Activated gamma-delta T cell (primary cell): ENCODE data around the gene ZC3H18.

Experiments
- DNase-seq: peaks from one replicate; lab custom pipeline; 2025; lab: John Stamatoyannopoulos, UW

ZC3H18 gene

DNA sequence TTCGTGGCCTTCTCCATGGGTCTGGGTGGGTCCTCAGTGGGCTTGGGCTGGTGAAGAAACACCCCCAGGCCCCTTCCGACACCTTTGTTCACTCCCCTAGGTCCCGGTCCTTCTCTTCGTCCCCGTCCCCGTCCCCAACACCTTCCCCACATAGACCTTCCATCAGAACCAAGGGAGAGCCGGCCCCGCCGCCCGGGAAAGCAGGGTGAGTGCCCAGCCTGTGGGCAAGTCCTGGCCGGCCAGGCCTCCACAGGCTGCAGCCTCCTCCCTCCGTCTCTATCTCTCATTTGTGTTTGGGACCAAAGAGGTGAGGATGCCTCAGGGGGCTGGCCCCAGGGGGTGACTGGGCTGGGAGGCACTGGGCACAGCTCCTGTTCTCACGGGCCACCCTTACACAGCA, 53.7 kb downstream of the ZC3H18 start:
- no peak for DNase-seq

DNA sequence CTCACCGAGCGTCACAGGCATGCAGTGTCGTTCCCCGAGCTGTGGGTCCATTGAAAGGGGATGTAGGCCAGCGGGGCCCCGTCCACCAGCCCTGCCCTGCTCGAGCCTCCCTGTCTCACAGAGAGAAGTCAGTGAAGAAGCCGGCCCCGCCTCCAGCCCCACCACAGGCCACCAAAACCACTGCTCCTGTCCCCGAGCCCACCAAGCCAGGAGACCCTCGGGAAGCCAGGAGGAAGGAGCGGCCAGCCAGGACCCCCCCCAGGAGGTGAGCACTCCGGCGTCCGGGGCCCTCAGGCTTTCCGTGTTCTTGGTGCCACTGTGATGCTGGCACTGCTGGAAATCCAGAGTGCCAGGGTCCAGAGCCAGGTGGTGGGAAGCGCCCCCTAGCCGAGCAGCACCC, 54.3 kb downstream of the ZC3H18 start:
- DNase-seq = no peak

DNA sequence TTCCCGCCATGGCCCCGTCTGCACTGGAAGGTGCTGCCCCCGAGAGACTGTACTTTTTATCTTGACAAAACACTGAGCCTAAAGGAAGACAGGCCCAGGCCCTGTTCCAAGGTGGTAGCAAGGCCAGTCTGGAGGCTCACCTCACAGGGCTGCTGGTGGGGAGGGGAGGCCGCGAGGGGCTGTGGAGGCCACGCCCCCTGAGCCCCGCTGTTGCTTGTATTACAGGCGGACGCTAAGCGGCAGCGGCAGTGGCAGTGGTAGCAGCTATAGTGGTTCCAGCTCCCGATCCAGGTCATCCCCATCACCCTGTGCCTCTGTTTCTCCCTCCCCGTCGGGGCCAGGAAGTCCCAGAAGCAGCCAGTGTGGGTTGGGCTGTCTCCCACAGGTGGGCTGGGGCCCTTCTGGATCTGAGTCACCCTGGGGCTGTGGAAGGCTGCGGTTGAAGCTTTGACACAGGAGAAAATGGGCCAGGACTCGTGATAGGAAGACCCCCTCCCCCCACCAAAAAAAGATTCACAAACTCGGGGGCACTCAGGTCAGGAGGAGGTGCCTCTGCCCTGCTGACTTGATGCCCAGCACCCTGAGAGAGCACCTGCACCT, 54.9 kb downstream of the ZC3H18 start:
- DNase-seq = no peak

DNA sequence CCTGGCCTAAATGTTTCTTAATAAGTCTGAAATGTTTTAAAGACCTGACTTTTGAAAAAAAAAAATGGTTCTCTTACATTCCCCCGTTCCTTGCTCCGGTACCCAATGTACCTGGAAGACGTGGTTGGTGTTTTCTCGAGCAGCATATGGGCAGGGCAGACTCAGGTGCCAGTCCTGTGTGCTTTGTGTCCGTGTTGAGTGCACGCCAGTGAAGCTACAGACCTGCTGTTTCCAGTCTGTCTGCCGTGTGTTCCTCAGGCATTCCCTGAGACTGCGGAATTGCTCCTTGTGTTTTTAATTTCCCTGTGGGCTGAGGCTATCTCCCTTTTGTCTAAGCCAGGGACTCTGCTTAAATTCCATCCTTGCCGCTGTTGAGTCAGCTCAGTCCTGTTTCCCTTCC, 56.4 kb downstream of the ZC3H18 start:
- no peak for DNase-seq

DNA sequence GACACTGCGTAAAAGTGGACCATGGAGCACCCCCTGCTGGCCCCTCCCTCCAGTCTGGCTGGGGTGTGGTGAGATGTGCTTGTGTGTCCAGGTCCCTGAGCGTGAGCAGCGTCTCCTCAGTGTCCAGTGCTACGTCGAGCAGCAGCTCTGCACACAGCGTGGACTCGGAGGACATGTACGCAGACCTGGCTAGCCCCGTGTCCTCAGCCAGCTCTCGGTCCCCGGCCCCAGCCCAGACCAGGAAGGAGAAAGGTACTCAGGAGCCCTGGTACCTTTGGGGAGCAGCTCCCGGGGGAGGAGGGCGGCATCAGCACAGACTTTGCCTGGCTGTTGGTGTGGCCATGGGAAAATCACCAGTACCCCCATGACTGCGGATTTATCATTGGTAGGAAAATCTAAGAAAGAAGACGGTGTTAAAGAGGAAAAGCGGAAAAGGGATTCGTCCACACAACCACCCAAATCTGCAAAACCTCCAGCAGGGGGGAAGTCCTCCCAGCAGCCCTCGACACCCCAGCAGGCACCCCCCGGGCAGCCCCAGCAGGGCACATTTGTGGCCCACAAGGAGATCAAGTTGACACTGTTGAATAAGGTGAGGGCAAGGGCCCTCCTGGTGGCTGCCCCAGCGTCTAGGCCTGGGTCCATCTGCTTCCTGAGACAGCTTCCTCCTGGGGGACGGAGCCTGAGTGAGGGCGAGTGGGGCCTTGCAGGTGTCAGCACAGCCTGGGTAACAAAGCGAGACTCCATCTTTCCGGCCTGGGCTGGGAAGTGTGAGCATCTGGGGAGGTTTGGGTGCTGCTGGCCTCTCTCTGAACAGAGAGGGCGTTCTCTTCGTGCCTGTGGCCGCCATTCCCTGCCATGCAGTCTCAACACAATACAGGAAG, 57.6 kb downstream of the ZC3H18 start:
- DNase-seq = no peak

DNA sequence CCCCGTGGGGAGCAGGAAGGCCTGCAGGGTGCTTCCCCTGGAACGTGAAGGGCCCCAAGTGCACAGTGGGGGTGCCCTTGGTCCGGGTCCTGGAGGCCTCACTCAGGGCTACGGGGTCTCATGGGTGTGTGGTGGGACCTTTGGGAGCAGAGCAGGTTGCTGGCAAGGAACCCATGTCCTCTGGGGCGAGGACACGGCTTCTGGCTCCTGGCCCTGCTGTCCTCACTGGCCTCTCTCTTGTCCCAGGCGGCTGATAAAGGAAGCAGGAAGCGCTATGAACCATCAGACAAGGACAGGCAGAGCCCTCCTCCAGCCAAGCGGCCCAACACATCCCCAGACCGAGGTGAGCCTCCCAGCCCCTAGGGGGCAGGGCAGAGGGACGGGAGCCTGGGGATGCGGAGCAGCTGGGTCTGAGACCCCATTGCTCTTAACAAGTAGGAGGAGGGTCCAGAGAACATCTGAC, 58.3 kb downstream of the ZC3H18 start:
- no peak for DNase-seq

DNA sequence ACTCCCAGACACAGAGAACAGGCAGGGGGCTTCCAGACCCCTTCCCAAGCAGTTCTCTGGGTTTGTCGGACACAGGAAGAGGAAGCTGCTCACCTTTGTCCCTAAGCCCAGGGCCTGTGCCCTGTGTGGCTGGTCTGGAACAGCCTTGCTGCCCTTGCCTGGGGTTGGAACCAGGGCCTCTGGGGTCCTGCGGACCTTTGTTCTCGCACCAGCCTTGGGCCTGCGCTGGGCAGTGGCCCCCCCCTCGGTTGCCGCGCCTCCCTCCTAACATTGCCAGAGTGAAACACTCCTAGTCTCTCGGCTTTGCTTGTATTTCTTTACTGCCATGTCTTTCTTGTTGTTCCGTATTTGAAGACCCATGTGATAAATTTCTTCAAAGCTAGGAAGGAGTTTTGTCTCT, 59.6 kb downstream of the ZC3H18 start:
- DNase-seq = no peak

DNA sequence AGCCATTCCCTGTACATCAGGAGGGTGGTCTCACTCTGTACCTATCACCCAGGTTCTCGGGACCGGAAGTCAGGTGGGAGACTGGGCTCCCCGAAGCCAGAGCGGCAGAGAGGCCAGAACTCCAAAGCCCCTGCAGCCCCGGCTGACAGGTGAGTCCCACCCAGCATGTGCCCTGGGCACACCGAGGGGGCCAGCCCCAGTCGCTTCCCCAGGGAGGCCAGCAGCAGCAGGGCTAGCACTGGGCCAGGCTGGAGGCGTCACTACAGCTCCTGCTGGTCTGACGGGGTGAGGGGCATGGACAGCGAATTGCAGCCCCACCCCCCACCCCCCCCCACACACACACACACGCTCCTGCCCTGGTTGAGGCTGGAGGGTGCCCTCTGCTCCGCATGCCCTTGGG, 60.2 kb downstream of the ZC3H18 start:
- DNase-seq = no peak

DNA sequence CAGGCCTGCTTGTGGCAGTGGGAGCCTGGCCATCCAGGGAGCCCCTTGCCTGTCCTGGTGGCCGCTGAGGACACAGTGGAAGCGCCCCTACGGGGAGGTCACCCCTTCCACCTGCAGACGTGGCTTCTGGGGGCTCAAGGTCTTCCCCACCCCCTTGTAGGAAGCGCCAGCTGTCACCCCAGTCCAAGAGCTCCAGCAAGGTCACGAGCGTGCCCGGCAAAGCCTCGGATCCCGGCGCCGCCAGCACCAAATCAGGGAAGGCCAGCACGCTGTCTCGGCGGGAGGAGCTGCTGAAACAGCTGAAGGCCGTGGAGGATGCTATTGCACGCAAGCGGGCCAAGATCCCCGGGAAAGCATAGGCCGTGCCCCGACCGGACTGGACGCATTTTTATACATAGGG, 60.7 kb downstream of the ZC3H18 start:
- DNase-seq = no peak

DNA sequence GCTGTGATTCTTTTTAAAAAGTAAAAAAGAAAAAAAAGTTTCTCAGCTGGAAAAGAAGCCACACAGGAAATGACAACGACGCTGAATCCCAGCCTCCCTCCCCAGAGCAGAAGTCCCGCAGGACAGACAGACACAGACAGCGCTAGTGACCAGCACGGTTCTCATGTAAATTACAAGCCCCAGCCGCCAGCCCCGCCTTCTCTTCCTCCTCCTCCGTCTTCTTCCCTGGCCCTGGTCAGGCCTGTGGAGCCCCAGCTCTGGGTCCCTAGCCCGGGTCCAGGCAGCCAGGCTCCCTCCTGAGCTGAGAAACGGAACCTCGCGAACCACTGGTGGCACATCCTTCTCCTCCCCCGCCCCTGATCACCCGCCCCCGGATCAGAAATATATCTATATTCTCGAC, 61.2 kb downstream of the ZC3H18 start:
- no peak for DNase-seq

DNA sequence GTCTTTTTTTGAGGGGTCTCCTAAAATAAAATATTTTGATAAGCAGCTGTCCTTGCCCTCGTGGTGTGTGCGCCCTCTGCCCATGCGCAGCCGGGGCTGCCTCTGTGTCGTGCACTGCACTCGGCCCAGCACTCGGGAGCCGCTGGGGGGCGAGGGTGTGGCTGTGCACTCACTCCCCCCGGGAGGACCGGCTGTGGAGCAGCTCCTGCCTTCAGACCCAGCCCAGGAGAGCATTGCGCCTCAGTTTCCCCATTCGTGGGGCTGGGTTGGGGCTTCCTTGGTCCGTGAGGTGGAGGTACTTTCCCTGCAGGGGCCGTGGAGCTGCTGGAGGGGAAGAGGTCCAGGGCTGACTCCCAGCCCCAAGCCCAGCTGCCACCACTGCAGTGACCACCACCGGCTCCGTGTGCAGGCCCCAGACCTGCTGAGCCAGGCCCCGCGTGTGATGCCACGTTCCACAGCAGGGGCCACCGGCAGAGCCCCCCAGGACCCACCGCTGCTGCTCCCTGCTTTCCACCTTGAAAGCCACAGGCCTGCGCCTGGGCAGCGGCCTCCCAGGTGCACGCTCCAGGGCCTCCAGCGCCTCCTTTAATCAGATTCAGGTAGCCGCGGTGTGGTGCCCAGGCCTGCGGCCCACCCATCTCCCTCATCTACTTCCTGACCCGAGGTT, 61.9 kb downstream of the ZC3H18 start:
- no peak for DNase-seq

DNA sequence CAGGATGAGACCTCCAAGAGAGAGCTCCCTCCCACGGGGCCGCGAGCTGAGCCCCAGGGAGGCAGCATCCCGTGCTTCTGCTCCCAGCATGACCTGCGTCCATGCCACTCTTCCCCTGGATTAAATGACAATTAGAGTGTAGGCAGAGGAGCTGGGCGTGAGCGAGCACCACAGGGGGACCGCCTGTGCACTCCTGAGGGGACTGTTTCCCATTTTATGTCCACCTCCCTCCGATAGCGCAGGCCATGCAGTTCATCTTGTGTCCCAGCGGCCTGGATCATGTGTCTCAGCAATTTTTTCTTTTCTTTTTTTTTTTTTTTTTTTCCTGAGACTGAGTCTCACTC, 62.4 kb downstream of the ZC3H18 start:
- no peak for DNase-seq

DNA sequence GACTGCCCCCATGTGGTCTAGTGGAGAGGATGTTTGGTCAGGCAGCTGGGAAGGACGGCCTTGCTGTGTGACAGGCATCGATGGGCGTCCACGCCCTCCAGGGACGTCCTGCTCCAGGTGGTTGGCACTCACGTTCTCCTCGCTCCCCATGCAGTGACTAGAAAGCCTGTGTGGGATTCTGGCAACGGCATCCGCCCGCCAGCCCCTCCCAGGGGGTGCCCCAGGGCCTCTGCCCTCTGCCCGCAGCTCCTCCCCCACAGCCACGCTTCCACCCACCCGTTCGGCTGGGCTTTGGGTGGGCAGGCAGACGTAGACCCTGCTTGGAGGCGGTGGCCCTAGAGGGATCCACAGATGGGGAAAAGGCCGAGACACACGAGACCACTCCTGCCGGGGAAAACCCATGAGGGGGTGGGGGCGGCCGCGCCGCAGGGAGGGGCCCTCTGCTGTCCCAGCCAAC, 63.5 kb downstream of the ZC3H18 start:
- DNase-seq = peak; percentile 82

DNA sequence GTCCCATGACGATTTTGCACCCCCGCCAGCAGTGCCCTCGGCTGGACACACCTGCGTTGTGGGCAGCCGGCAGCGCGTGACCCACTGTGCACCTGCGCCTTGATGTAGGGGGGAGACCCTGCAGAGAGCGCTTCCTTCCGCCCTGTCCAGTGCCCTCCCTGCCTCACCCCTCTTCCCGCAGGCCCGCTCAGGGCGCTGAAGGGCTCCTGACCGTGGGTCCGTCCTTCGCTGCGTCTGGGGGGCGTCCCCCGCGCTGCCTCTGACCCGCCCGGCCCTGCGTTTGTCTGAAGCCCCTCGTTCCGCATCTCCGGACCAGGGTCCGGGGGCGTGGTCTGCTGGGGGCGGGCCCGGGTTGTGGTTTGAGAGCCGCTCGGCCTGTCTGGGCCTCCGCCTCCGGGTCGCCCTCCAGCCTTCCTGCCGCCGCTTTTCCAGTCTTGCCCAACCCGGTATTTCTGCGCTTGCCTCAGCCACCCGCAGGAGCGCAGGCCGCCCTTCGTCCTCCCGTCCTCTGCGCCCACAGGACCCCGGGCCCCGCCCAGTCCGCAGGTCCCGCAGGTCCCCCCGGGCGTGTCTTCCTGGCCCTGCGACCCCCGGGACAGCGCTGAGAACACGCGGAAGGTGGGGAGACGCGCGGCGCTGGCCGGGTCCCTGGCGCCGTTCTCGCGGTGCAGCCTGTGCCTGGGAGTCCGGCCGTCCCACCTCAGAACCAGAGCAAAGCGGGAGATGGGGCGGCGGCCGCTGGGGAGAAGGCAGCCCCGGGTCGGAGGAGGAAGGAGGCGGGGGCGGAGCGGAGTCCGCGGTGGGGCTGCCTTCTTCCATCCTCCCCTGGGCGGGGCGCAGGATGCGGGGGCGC, 64.2 kb downstream of the ZC3H18 start:
- DNase-seq = peak; percentile 69

DNA sequence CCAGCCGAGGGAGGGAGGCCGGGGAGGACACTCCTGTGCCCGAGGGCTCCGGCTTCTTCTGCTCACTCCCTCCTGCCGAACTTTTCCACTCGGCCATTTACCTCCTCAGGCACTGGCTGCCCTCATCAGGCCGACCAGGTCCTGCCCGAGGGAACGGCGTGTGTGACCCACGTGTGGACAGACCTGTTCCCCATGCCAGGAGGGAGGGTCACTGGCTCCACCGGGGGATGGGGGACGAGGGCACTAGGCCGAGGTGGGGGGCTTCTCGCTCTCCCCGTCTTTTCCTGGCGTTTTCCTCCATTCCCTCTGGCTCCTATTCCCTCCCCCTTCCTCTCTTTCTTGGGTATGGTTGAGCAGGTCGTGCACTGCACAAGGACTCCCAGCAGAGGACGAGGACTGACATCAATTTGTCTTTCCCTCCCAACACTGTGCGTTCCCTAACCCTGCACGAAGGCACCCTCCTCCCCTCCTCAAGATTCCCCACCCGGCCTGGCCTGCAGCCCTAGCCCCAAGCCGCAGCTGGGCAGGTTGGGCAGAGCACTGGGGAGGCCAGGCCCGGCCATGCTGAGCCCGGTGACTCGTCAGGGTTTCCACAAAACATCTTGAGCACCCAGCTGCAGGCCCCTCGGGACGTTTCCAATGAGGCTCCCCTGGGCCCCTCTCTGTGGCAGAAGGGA, 64.9 kb downstream of the ZC3H18 start:
- DNase-seq = no peak

DNA sequence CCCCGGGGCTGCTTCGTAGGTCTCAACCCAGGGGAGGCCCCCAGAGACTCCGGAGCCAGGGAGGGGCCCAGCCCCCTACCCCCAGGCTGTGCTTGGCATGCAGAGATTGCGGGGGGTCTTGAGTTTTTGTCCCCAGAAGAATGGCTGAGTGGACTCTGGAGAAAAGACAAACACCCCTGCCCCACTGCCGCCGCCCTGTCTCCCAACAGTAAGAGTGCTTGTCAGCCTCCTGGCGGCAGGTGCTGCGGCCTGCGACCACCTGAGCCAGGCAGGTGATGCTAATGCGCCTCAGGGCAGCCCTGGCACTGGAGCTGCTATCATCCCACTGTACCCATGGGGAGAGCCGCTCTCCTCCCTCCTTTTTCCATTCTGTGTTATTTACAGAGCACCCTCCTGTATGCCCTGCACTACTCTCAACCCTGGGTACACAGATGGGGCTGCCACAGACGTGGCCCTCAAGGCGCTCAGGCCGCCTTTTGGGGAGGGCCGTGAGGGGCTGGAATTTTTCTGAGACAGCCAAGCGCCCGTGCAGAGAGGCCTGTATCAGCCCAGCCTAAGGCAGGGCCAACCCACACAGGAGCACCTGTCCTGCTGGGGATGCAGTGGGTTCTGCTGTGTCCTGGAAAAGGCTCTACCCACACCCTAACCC, 65.6 kb downstream of the ZC3H18 start:
- no peak for DNase-seq

DNA sequence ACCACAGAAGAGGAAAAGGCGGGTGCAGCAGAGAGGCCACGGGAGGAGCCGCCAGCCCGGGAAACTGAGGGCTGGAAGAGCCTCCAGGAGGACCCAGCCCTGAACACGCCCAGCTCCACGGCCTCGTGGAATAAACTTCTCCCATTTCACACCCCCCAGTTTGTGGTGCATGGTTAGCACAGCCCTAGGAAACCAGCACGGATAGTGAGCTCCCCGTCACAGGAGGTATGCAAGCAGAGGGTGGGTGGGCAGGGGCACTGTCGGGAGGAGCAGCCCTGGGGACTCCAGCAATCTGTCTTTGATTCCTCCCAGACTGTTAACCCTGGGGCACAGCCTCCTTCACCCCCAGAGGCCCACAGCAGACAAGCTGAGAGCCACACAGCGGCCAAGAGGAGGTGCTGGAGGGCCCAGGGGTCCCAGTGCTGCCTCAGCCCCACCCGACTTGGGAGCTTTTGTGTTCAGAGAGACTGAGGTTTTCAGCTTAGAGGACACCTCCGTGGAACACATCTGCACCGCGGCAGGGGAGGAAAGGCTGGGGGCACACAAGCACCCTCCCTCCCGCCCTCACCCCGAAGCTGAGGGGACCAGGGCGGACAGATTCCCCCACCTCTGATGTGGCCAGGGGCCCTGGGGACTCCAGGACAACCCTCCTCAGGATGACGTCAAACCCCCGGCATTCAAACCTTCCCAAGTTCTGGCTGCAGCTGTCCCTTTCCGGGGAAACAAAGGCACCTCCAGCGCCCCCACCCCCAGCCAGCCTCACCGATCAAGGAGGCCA, 66.5 kb downstream of the ZC3H18 start:
- DNase-seq = peak; percentile 47

DNA sequence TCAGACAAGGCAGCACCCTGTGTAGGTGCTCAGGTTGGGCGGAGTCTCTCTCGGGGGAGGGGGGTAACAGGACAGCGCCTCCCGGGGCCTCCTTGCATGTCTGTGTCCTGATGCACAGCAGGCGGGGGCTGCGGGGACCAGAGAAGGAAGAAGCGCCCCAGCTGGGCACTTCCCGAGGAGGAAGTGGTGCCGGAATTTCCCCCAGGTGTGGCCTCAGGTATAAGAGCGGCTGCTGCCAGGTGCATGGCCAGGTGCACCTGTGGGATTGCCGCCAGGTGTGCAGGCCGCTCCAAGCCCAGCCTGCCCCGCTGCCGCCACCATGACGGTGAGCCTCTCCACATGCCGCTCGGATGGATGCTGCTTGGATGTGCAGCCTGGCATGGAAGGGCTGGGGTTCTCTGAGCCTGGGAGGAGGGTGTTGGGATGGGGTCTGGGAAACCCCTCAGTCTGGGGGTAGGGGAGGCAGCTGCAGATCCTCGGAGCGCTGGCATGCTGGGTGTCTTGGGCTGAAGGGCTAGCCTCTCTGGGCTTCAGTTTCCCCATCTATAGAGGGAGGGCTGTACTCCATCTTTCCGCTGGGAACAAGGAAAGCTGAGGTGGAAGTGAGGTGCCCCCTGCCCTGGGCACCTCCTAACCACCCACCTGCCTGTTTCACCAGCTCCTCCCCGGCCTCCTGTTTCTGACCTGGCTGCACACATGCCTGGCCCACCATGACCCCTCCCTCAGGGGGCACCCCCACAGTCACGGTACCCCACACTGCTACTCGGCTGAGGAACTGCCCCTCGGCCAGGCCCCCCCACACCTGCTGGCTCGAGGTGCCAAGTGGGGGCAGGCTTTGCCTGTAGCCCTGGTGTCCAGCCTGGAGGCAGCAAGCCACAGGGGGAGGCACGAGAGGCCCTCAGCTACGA, 68.4 kb downstream of the ZC3H18 start, which contains the start of gene IL17C:
Gene IL17C, plus strand, starts transcription at position 250 of the 908 bp plus-strand sequence. Its CDS starts 70 bp downstream, at position 320.
- no peak for DNase-seq
